ENCODE results near the gene VPREB1.
"Not testable (repeated sequence)": the region's sequence is repeated elsewhere in the genome, so short reads cannot be mapped to it uniquely, and the experiment has no call there.

VPREB1 gene

DNA sequence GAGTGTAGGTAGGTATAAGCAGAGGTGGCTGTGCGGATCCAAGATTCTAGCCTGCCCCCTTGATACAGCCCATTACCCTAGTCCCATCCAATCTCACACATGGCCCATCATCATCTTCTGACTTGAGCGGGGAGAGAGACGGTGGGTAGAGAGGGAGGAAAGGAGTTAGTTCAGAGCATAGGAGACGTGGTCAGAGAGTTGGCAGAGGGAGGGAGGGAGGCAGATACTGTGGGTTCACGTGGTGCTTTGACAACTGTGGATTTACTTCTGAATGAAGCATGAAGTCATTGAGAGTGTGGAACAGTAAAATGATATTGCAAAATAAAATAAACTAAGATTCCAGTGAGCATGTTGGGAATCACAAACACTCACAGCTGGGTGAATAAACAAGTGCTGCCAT lies 31.4 kb upstream of the VPREB1 start:
- FAIRE-seq: no peak
- DNase-seq (ENCODE audit: insufficient read length, low spot score): no peak

- DNase-seq (ENCODE audit: insufficient read length, low spot score) (no peak), FAIRE-seq (no peak)
Measured at GRCh38 chr22:22214819-22215329, 29.7 kb upstream of the VPREB1 start.

DNA sequence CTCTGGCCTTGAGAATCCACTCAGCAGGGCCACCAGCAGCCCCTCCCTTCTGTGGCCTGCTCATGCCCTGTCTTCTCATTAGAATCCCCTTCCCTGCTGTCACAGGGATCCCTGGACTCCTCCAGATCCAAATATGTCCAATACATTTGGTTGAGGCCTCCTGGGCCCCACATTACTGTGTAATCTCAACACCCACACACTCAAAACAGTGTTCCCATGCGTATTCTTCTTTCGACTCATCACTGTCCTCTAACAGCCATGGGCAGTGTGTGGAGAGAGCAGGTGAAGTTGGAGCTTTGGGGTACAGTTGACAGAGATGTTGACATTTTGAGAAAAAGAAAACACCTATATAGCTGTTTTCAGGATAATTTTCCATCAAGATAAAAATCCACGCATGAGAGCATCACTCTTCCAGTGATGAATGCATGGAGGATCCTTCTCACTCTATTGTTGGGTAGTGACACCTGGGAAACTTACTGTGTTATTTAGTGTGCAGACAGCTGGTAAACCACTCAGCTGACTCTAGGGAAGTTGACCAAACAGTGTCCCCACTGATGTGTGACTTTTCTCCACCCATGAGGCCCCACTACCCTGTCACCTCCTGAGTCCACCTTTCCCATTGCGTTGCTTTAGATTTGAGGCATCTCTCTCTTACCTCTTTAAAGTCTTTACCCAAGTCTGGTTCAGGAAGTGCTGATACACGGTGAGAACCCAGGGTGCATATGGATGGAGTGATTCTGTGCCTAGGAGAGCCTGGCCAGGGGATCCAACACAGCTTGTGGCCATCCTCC lies 28.7 kb upstream of the VPREB1 start:
- DNase-seq (ENCODE audit: insufficient read length, low spot score) (no peak), FAIRE-seq (no peak)

- FAIRE-seq (no peak), DNase-seq (ENCODE audit: insufficient read length, low spot score) (no peak)
Measured at GRCh38 chr22:22216450-22216959, 28.1 kb upstream of the VPREB1 start.

GRCh38 chr22:22218302-22218701 lies 26.3 kb upstream of the VPREB1 start:
- no peak for DNase-seq (ENCODE audit: insufficient read length, low spot score)
- no peak for FAIRE-seq

DNA sequence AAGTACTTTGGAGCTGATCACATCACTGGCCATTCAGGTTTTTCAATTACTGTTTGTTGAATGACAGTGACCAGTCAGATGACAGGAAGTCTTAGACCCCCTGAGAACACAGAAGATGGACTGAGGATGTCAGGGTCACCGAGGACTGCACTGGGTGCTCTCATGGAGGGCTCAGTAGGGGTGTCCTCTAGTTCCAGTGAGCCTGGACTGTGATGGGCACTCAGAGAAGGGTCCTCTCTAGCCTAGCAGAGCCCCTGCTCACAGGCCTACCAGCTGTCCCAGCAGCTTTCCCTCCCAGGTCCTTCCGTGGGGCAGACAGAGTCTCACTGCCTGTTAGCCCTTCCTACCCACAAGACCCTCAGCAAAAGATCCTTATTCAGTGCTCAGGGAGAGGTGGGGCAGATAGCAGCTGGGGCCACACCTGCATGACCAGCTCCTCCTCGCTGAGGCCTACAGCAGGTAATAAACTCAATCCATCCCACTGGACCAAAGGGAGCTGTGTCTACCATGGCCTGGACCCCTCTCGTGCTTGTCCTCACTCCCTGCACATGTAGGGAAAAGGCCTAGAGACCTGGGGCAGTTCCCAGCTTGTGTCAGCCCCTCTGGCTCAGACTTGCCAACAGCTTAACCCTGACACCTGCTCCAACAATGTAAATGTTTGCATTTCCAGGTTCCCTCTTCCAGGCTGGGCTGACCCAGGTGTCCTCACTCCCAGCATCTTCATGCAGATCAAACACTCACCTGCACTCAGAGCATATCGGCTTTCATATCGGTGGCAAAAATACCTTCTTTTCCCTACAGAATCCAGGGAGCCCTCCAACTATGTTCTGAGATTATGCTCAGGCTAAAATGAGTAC lies 25.2 kb upstream of the VPREB1 start:
- DNase-seq (ENCODE audit: insufficient read length, low spot score) (no peak), FAIRE-seq (no peak)

DNA sequence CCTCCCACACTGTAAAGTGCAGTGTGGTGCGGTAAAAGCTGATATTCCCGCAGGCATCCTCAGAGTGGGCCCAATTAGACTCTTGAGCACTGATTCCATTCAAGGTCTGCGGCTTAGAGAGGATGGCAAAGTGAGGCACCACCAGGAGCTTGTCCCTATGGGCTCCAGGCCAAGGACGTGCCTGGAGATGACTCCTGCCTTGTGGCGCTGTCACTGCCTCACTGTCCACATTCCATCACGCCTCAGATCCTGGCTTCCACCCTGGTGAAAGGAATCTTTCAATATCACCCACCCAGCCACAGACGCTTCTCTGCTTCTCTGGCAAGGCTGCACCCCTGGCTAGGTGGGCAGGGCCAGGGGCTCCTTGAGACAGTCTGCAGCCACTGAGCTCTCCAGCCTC lies 23.5 kb upstream of the VPREB1 start:
- DNase-seq (ENCODE audit: insufficient read length, low spot score); FAIRE-seq: not testable (repeated sequence)

GRCh38 chr22:22226448-22227187 lies 18.0 kb upstream of the VPREB1 start:
- FAIRE-seq (no peak), DNase-seq (ENCODE audit: insufficient read length, low spot score) (no peak)

DNA sequence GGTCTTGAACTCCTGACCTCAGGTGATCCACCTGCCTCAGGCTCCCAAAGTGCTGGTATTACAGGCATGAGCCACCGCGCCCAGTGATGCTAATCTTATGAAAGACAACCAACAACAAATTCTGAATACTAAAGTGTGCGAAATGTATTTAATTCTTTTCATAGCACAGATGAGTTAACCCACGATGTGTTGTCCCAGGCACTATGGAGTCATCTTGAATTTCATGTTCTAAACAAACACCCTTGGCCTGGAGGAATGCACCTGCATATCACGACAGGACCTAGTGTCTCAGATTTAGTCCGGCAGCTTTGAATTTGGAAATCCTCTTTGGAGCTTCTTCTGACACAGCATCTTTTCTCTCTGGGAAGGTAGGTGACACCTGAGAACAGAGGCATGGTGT lies 16.2 kb upstream of the VPREB1 start:
- no peak for DNase-seq (ENCODE audit: insufficient read length, low spot score)
- no peak for FAIRE-seq

GRCh38 chr22:22228921-22229320 lies 15.7 kb upstream of the VPREB1 start:
- DNase-seq (ENCODE audit: insufficient read length, low spot score) (no peak), FAIRE-seq (no peak)

DNA sequence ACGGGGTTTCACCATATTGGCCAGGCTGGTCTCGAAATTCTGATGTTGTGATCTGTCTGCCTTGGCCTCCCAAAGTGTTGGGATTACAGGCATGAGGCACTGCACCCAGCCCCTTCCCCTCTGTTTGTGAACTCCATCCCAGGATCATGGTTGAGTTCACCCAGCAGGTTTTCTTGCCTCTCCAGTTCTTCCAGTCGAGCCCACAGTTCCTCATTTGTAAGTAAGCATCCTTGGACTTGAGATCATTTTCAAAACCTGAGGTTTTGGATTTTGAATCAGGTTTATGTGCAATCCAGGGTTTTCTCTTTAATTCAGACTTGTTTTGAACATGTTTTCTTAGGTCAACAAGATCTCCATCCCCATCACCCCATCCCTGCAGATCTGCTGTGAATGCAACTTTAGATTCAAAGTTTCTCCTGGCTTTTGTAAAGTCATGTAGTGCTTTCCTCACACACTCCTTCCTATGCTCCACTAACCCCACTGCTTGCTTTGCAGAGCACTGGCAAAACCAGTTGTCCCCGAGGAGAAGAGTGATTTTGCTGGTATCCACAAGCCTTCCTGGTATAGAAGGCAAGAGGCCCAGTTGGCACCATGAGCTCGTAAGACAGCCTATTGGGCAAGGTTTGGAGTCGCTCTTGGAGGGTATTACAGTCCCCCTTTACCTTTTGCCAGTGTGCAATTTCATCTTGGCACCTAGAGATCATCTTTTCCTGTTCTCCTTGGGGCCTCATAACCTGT lies 14.7 kb upstream of the VPREB1 start:
- FAIRE-seq: no peak
- DNase-seq (ENCODE audit: insufficient read length, low spot score): no peak

- FAIRE-seq (no peak), DNase-seq (ENCODE audit: insufficient read length, low spot score) (no peak)
Measured at GRCh38 chr22:22230438-22230837, 14.1 kb upstream of the VPREB1 start.

DNA sequence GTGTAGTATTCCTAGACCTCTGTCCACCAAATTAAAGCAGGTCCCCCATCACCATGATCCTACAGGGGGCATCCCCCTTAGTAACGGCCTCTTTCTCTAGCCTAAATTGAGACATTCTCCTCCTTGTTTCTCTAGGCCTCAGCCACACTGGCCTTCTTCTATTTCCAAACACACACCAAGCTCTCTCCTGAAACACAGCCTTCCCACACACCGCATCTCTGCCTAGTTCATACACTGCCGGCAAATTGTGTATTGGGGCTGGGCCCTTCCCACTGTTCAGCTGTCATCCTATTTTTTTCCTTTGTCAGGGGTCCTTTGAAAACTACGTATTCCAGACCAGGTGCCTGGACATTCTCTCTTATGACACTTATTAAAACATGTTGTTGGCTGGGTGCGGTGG lies 11.5 kb upstream of the VPREB1 start:
- FAIRE-seq (no peak), DNase-seq (ENCODE audit: insufficient read length, low spot score) (no peak)

GRCh38 chr22:22235558-22235957 lies 9.0 kb upstream of the VPREB1 start:
- DNase-seq (ENCODE audit: insufficient read length, low spot score) (no peak), FAIRE-seq (no peak)

DNA sequence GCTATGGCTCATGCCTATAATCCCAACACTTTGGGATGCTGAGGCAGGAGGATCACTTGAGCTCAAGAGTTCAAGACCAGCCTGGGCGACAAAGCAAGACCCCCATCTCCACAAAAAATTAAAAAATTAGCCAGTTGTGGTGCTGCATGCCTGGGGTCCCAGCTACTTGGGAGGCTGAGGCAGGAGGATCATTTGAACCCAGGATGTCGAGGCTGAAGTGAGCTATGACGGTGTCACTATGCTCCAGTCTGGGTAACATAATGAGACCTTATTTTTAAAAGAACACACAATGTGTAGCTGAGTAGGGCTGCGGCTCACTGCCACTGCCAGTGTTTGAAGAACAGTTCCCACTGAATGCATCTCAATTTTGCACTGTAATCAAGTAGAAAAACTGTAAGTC lies 7.1 kb upstream of the VPREB1 start:
- DNase-seq (ENCODE audit: insufficient read length, low spot score): no peak
- FAIRE-seq: no peak

DNA sequence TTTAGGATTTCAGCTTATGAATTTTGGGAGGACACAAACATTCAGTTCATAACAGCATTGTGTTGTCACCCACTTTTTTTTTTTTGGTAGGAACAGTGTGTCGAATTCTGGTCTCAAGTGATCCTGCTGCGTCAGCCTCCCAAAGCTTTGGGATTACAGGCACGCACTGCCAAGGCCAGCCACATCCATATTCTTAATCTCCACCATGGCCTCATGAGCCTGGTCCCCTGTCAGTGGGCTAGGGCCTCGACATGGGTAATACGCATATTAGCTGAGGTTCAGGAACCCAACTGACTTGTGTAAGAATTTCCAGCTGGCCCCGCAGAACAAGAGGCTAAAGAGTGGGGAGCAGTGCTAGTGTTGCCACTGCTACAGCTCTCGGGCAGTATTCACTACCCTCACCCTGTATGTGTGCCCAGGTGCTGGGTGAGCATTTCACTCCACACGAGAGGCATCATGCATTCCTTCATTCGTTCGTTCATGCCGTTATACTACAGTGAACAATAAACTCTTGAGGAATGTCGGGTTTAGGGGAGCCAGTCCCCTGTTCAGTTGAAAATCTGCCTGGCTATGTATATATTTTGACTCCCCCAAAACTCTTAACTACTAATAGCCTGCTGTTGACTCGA lies 5.2 kb upstream of the VPREB1 start:
- DNase-seq (ENCODE audit: insufficient read length, low spot score): no peak
- FAIRE-seq: no peak

DNA sequence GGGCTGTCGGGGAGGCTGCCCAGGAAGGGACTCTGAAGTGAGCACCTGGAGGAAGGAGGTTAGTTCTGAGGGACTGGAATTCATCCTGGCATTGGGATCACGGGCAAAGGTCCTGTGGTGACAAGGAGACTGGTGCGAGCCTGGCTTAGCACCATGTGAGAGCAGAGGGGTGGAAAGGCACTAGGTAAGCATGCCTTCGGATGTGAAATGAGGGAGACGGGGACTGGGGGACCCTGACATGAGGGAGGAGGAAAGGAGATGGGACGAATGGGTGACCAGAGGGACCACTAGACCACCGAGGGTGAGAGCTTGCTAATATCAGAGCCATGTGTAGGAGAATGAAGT lies 3.1 kb upstream of the VPREB1 start:
- FAIRE-seq (no peak), DNase-seq (ENCODE audit: insufficient read length, low spot score) (no peak)

DNA sequence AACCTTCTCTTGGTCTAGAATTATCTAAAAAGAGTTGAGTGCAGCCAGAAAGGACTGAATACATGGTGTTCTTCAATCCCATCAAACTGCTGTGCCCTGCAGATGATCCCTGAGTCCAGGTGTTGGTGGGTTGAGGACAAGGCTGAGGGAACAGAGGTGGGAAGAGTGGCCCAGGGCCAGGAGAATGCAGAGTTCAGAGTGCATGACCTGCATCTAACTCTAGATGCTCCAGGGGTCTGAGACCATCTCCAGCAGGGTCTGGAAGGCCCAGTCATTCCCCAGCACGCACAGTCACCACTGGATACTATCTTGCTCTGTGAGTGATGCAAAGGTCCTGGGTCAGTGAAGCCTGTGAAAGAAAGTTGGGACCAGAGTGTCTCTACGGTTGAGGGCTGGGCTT lies 2.1 kb upstream of the VPREB1 start:
- FAIRE-seq: no peak
- no peak for DNase-seq (ENCODE audit: insufficient read length, low spot score)

DNA sequence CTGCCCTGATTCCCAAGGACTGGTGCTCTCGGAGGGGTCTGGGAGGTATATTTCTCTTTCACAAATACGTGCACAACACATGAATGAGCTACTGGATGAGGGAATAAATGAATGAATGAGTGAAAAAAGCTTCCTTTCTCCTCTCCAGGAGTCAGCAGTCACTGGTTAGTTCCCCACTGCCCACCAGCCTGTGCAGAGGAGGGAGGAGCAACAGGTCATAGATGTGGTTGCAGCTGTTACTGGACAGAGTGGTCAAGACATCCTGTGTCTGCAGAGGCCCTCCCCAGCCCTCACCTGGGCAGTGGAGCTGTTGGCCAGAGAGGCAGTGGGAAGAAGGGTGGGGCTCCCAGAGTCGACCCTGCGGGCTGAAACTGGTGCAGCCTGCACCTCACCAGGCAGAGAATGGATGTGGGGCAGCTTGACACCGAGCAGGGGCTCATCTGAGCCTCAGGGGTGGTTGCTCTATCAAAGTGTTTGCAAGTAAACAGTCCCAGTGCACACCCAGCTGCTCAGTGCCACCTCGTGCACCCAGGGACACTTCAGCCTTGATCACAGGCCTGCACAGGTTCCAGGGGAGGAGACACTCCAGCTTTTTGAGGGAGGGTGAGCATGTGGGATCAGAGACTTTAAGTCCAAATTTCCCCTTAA lies 1.4 kb upstream of the VPREB1 start:
- DNase-seq (ENCODE audit: insufficient read length, low spot score) (no peak), FAIRE-seq (no peak)
